Adrenal gland (tissue), 12 donors: ENCODE measurements around the gene CTTN. TPM values are rescaled to one million over a fixed set of nuclear protein-coding genes. Genes with fewer than 3 reads are reported as not detected.

Experiments
- DNase-seq, 7 donors: peaks; one replicate each; pipeline ENCODE4 v3.0.0-alpha.2; 2019 to 2020
- H3K27ac ChIP-seq, 5 donors: fragments of 200-600 bp; sonication (generic) in 4 of 5; 1 replicate in 3 of 5; 2 replicates in 2 of 5; pipeline versions ENCODE4 v1.5.1 to v1.8.0; 2016 to 2020; ENCODE audit warnings: mild to moderate bottlenecking in 1 of 5
- H3K27me3 ChIP-seq: fragments of 200-600 bp; 2 replicates; pipeline ENCODE4 v1.8.0; 2021
- H3K36me3 ChIP-seq, 2 donors: fragments of 200-600 bp; replicated peaks in 1 of 2; 1 replicate in 1 of 2; 2 replicates in 1 of 2; pipeline versions ENCODE4 v1.5.1 to v1.8.0; 2018 to 2022
- H3K4me1 ChIP-seq, 2 donors: fragments of 200-600 bp; replicated peaks in 1 of 2; 1 replicate in 1 of 2; 2 replicates in 1 of 2; pipeline versions ENCODE4 v1.5.1 to v1.8.0; 2018 to 2021
- H3K4me3 ChIP-seq, 4 donors: fragments of 200-600 bp; sonication (generic) in 3 of 4; one replicate each; pipeline ENCODE4 v1.5.1; 2016 to 2018
- H3K9me3 ChIP-seq, 3 donors: fragments of 200-600 bp; sonication (generic) in 1 of 3; replicated peaks in 1 of 3; 1 replicate in 2 of 3; 2 replicates in 1 of 3; pipeline versions ENCODE4 v1.5.1 to v1.8.0; 2016 to 2021
- POLR2A ChIP-seq, 2 donors: fragments of 450-650 bp; IDR thresholded peaks; one replicate each; pipeline ENCODE4 v1.6.1; 2017; ENCODE audit warnings: antibody characterized with exemption in 2 of 2, mild to moderate bottlenecking in 2 of 2, moderate library complexity in 1 of 2
- WGBS, 4 donors: extraction: QIAGEN DNeasy Blood & Tissue Kit in 2 of 4; methylation state at CpG; one replicate each; pipeline versions ENCODE4 v1.1.5 to v1.1.7; 2013 to 2017; 5-methylcytosine and 5-hydroxymethylcytosine counted together
- intact Hi-C, 2 donors: fragments of 100-400 bp; cut with DNase I; formaldehyde crosslinking; loops; one replicate each; pipeline versions ENCODE4 v1.14.1 to v1.15.0; 2022 to 2023
- polyA plus RNA-seq, 3 donors: library from polyadenylated mRNA; stranded (reverse); fragments of 200-250 nt in 2 of 3; fragments of 350-450 nt in 1 of 3; fragmentation: Illumina TruSeq in 1 of 3; extraction: RNeasy Lipid Tissue Mini Kit (QIAGEN cat#74804) in 1 of 3; gene quantifications; one replicate each; pipeline ENCODE4 v1.2.3, GENCODE V29; 2013 to 2014
- total RNA-seq, 9 donors: library from RNA; depleted of rRNA in 4 of 9; stranded (reverse); fragments of >200 nt in 4 of 9; fragments of 120-200 nt in 1 of 9; fragmentation: NEBNext Ultra II Directional in 1 of 9; extraction: Animal tissue kit (Norgen Biotek cat#: 25700) in 1 of 9; gene quantifications; one replicate each; pipeline versions ENCODE4 v1.1.0 to v1.2.4, GENCODE V29; 2013 to 2023
- TF ChIP-seq, protein P1 (sequence below), 6 experiments: fragments of 450-650 bp in 4 of 6; fragments of 200-600 bp in 2 of 6; sonication (generic) in 1 of 6; IDR thresholded peaks; 1 replicate in 5 of 6; 2 replicates in 1 of 6; pipeline versions ENCODE4 v1.5.1 to v1.8.0; 2016 to 2021; ENCODE audit warnings: antibody characterized with exemption in 6 of 6, mild to moderate bottlenecking in 2 of 6, moderate library complexity in 1 of 6
- donor health status: healthy with polysubstance abuse.
- donor health status: Bipolar disorder and iron deficiency.
- donor health status: DM: yes; HTN: yes; CAD: no.
- donor health status: DM: no; HTN: no; CAD: no.
- donor health status: DM: no; HTN: no; CAD: no.
- donor health status: DM: yes; HTN: yes; CAD: no.

CTTN gene
- total and polyA plus RNA-seq, 12 donors, result 157 to 419 (median 266) TPM

DNA sequence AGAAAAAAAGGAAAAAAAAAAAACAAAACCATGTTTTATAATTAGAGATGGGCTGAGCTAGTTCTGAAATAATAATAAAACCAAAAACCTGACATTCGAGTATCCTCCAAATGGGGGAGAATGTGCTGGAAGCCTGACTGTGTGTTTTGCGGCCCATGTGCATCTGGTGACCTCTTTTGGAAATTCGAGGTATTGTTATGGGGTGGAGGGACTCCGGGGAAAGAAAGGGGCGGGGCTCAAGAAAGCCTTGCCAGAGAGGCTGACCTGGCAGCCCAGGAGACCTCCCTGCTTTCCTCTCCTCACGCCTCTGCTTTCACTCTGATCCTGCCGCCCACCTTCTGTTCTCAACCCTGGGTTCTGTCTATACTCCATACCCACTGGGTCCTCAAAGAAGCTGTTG, 72.9 kb downstream of the CTTN start:
- Histone ChIP-seq H3K36me3 (no peaks in the 10 kb centered on the region), H3K4me1 (no peaks in the 10 kb centered on the region), H3K4me3 (no peak overlapping the region), H3K27ac (no peak overlapping the region), H3K9me3 (no peaks in the 10 kb centered on the region), H3K27me3 (no peaks in the 10 kb centered on the region)
- no peak for DNase-seq
- intact Hi-C loops, result no loop called here
- no peak for TF ChIP-seq POLR2A (IDR thresholded peaks at IDR 0.05)
- TF ChIP-seq, protein P1, sequence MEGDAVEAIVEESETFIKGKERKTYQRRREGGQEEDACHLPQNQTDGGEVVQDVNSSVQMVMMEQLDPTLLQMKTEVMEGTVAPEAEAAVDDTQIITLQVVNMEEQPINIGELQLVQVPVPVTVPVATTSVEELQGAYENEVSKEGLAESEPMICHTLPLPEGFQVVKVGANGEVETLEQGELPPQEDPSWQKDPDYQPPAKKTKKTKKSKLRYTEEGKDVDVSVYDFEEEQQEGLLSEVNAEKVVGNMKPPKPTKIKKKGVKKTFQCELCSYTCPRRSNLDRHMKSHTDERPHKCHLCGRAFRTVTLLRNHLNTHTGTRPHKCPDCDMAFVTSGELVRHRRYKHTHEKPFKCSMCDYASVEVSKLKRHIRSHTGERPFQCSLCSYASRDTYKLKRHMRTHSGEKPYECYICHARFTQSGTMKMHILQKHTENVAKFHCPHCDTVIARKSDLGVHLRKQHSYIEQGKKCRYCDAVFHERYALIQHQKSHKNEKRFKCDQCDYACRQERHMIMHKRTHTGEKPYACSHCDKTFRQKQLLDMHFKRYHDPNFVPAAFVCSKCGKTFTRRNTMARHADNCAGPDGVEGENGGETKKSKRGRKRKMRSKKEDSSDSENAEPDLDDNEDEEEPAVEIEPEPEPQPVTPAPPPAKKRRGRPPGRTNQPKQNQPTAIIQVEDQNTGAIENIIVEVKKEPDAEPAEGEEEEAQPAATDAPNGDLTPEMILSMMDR (IDR thresholded peaks at IDR 0.05), result no peak
- WGBS, 4 donors, result 55 to 70% (median 60%) methylated on average over 7 of the region's 7 CpGs

GRCh38 chr11:70472240-70472639, 73.9 kb downstream of the CTTN start:
- intact Hi-C loops, result no loop called here

GRCh38 chr11:70473186-70473872, 75.0 kb downstream of the CTTN start:
- no peaks in the 10 kb centered on the region for H3K9me3 ChIP-seq
- no peaks in the 10 kb centered on the region for H3K27me3 ChIP-seq
- TF ChIP-seq, protein P1 (IDR thresholded peaks at IDR 0.05), result no peak
- no peak for TF ChIP-seq POLR2A (IDR thresholded peaks at IDR 0.05)
- no peak overlapping the region for H3K27ac ChIP-seq
- H3K36me3 ChIP-seq, result no peaks in the 10 kb centered on the region
- H3K4me1 ChIP-seq, result no peaks in the 10 kb centered on the region
- H3K4me3 ChIP-seq, result no peak overlapping the region
- WGBS, 4 donors, result 88 to 92% (median 90%) methylated on average over 19 to 22 of the region's 22 CpGs
- no peak for DNase-seq
- intact Hi-C loops, result no loop called here

More at GRCh38 chr11:70472240-70472639, 73.9 kb downstream of the CTTN start:
- H3K36me3 ChIP-seq, result no peaks in the 10 kb centered on the region
- H3K27me3 ChIP-seq, result no peaks in the 10 kb centered on the region
- no peaks in the 10 kb centered on the region for H3K4me1 ChIP-seq
- 94 to 96% (median 96%) methylated on average over 6 to 9 of the region's 9 CpGs for WGBS, 4 donors
- no peaks in the 10 kb centered on the region for H3K9me3 ChIP-seq
- H3K4me3 ChIP-seq, result no peak overlapping the region
- DNase-seq, result no peak
- TF ChIP-seq, protein P1 (IDR thresholded peaks at IDR 0.05), result no peak
- no peak for TF ChIP-seq POLR2A (IDR thresholded peaks at IDR 0.05)
- H3K27ac ChIP-seq, result no peak overlapping the region

- no peak for TF ChIP-seq POLR2A (IDR thresholded peaks at IDR 0.05)
- TF ChIP-seq, protein P1 (IDR thresholded peaks at IDR 0.05), result no peak
- 85 to 91% (median 90%) methylated on average over 10 to 18 of the region's 18 CpGs for WGBS, 4 donors
- Histone ChIP-seq H3K27me3 (no peaks in the 10 kb centered on the region), H3K4me1 (no peaks in the 10 kb centered on the region), H3K4me3 (no peak overlapping the region), H3K9me3 (no peaks in the 10 kb centered on the region), H3K36me3 (no peaks in the 10 kb centered on the region), H3K27ac (no peak overlapping the region)
- no peak for DNase-seq
- intact Hi-C loops, result no loop called here
These were observed 75.8 kb downstream of the CTTN start for GRCh38 chr11:70473873-70474690.
